Stimulated activated CD4-positive, alpha-beta T cell treated with anti-CD3 and anti-CD28 coated beads, TNF-alpha, amount 100 ng/mL, for 48 hours (primary cell): ENCODE results near the gene GCG.

ENCODE experiments used
- DNase-seq, 3 donors: peaks; one replicate each; pipeline ENCODE4 v3.0.0-alpha.2; 2020; ENCODE audit warnings: low read depth in 3 of 3

The GCG gene

GRCh38 chr2:162152147-162152546, at the start of gene GCG:
GCG (minus strand) TSS chr2:162152247; CDS start chr2:162149178, 3,069 bp downstream.
- no peak for DNase-seq

GRCh38 chr2:162200636-162201035, 48.6 kb upstream of the GCG start:
- no peak for DNase-seq

- no peak for DNase-seq
These were observed 47.9 kb upstream of the GCG start for GRCh38 chr2:162199913-162200312.

DNA sequence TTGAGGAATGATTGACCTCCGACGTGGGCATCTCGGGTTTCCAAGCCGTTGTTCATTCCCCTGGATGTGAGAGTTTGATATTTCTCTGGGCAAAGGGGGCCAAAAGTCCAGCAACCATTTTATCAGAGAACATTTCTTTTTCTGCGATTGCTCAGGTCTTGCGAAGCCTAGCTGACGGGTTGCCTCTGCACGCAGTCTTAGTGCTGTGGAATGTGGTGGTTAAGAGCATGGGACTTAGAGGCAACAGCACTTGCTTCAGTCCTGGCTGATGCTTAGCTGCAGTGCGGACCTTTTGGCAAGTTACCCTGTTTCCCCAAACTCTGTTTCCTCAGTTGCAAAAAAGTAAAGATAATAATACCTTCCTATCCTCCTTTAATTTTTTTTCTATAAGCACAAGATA, 46.2 kb upstream of the GCG start:
- DNase-seq, result no peak

- DNase-seq, result no peak
These were observed 45.2 kb upstream of the GCG start for GRCh38 chr2:162197069-162197825.

DNA sequence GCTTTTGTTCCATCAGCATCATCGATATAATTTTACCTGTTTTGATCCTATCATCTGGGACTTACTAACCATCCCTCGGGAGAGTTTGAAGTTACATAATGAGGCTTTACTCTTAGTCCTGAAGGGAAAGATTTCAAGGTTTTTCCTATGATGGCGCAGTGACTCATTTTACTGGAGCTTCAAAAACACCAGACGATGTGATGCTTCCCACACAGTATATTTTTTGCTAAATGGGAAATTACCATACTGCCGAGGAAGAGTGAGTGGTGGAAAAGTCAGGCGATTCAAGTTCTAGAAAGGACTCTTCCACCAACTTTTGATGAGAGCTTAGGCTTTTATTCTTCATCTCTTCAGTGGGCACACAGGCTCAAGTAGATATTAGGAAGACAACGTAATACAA, 44.6 kb upstream of the GCG start:
- DNase-seq, result no peak

GRCh38 chr2:162188451-162188850, 36.4 kb upstream of the GCG start:
- no peak for DNase-seq

DNA sequence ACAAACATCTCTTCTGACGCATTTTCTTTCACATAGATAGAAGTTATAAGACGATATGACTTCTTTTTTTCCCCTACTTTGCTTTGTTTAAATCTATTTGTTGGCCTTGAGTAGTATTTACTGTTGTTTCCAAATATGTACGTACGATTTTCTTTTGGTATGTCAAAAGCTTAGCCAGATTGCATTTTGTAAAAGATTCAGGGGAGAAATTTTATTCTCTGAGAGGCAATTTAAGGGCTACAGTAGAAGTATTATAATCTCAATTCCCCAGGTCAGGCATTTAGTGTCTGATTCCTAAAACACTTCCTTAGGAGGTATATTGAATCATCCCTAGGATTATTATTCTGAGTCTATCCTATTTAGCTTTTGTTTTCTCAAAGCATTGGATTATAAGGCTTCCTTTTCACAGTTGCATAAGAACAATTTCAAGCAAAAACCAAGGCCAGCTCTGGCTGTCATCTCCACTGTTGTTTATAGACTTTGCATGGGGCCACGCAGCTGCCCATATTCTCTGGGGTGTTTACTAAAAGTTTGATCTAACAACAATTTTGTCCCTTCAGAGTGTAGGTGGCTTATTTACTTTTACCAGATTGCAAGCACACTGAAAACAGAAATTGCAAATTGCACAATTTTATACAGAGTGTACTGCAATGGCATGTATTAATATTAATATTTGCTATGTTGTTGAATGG, 33.6 kb upstream of the GCG start:
- no peak for DNase-seq

GRCh38 chr2:162184821-162185450, 32.9 kb upstream of the GCG start:
- DNase-seq, result no peak

- no peak for DNase-seq
These were observed 32.3 kb upstream of the GCG start for GRCh38 chr2:162184359-162184758.

DNA sequence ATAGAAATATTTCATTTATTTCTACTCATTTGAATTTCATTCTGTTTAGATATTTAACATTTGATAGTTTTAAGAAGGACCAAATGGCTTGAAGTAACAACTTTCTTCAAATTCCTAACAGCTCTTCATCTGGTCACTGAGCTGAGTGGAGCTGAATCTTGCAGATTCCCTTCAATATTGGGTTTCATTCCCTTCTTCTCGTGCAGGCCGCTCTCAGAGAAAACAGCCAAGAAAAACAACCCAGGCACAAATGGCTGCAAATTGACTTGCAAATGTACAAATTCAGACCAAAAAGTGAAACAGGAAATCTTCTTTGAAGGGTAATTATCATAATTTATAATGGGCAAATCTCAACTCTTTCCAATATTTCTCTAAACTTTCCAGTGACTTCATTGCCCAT, 30.3 kb upstream of the GCG start:
- no peak for DNase-seq

- DNase-seq, result no peak
These were observed 25.3 kb upstream of the GCG start for GRCh38 chr2:162177301-162177700.

GRCh38 chr2:162175714-162176113, 23.7 kb upstream of the GCG start:
- DNase-seq, result no peak

GRCh38 chr2:162174746-162175145, 22.7 kb upstream of the GCG start:
- DNase-seq, result no peak

GRCh38 chr2:162172802-162173370, 20.8 kb upstream of the GCG start:
- no peak for DNase-seq

- no peak for DNase-seq
These were observed 14.7 kb upstream of the GCG start for GRCh38 chr2:162166745-162167144.

DNA sequence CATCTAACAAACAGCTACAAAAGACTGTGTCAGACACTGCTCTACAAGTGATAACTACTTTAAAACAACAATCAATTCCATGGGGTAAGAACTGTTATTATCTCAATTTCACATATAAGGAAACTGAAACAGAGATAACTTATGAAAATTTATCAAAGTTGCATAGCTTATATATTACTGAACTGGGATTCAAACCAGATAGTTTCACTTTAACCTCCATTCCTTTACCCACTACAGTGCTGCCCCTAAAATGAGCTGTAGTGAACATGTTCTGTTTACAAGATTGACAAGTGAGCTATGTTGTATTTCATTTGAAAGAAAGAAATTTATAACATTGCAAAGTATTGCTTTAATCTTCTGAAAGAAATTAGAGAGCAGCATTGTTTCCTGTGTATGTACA, 14.1 kb upstream of the GCG start:
- DNase-seq, result no peak

- no peak for DNase-seq
These were observed 12.8 kb upstream of the GCG start for GRCh38 chr2:162164802-162165201.

DNA sequence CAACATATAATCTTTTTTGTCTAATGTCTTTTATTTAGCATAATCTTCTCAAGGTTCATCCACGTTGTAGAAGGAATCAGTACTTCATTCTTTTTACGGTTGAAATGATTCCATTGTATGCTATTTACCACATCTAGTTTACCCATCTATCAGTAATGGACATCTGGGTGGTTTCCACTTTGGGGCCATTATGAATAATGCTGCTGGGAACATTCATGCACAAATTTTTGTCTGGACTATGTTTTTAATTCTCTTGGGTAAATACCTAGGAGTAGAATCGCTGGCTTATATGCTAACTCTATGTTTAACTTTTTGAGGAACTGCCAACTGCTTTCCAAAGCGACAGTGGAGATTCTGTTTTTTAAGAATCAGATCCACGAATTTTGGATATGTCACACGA, 7.4 kb upstream of the GCG start:
- no peak for DNase-seq

DNA sequence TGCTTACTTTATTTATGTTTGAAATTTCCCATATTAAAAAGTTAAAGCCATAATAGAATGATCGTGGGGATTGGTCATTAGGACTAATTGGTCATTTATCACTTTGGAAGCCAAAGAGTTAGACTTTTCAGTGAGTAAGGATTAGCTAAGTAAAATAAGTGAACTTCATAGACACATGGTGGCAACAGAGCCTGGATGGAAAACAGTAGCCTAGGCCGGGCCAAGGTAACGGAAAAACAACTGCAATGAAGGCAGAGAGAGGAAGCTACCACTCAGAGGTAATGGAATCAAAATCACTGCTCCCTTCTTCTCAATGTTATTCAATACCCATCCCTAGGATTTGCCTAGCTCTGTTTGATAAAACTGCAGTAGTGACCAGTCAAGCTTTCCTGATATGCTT, 4.1 kb upstream of the GCG start:
- DNase-seq, result no peak

DNA sequence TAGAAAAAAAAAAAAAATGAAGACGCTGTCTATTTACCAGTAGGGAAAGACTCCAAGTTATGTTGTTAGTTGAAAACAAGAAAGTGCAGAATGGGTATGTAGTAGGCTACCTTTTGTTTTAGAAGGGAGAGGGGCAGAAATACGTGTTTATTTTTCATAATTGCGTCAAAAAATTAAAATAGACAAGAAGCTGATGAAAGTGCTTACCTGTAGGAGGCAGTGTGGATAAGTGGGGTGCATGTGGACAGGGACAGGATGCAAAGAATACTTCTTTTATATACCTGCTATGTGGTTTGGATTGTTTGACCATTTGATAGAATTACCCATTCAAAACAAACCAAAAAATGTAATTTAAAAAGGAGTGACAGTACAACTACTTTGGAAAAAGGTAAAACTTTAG, 3.0 kb upstream of the GCG start:
- DNase-seq, result no peak

GRCh38 chr2:162153608-162154224, 1.7 kb upstream of the GCG start:
- DNase-seq, result peak; percentile 22 to 47 (median 35)
